G401 (cell line): ENCODE measurements around the gene SRRM2. TPM values are rescaled to one million over a fixed set of nuclear protein-coding genes. Genes with fewer than 3 reads are reported as not detected.

Experiments
- DNase-seq: peaks from one replicate; pipeline ENCODE4 v3.0.0-alpha.2; 2015; ENCODE audit warnings: low spot score
- in situ Hi-C: cut with HindIII; loops from 2 replicates; pipeline ENCODE4 v1.10.0; 2016; ENCODE audit warnings: low sequenced_read_pairs, mixed read lengths
- total RNA-seq: library from RNA; depleted of rRNA; stranded (reverse); fragments of >200 nt; shearing (Covaris generic); gene quantifications from 2 replicates; pipeline ENCODE4 v1.2.3, GENCODE V29; 2014; rRNA removed

SRRM2 gene
- total RNA-seq, 1 experiment from 2014 or later = 44.7 TPM

- in situ Hi-C loops = no loop called here
These were observed 58.2 kb downstream of the SRRM2 start for GRCh38 chr16:2810651-2811050.

GRCh38 chr16:2811703-2812471 is 59.4 kb downstream of the SRRM2 start:
- DNase-seq = no peak
- in situ Hi-C loops = no loop called here

More at GRCh38 chr16:2810651-2811050, 58.2 kb downstream of the SRRM2 start:
- no peak for DNase-seq

GRCh38 chr16:2813771-2814221 is 61.4 kb downstream of the SRRM2 start:
- DNase-seq = no peak
- in situ Hi-C loops = no loop called here

GRCh38 chr16:2814551-2815298 is 62.3 kb downstream of the SRRM2 start:
- DNase-seq = no peak
- in situ Hi-C loops = no loop called here

- in situ Hi-C loops = no loop called here
- no peak for DNase-seq
These were observed 62.9 kb downstream of the SRRM2 start for GRCh38 chr16:2815299-2815771.

GRCh38 chr16:2816751-2817339 is 64.4 kb downstream of the SRRM2 start, which contains the start of gene PRSS21:
TSS of gene PRSS21 (plus strand) at chr16:2817237. CDS start at chr16:2817269, 32 bp downstream.
- in situ Hi-C loops = no loop called here
- no peak for DNase-seq

GRCh38 chr16:2817340-2818271 is 65.2 kb downstream of the SRRM2 start:
- in situ Hi-C loops = no loop called here
- DNase-seq = no peak

GRCh38 chr16:2818272-2818876 is 65.9 kb downstream of the SRRM2 start:
- in situ Hi-C loops = no loop called here
- DNase-seq = no peak

- in situ Hi-C loops = no loop called here
- DNase-seq = no peak
These were observed 66.9 kb downstream of the SRRM2 start for GRCh38 chr16:2819179-2819938.

GRCh38 chr16:2819939-2820835 is 67.7 kb downstream of the SRRM2 start:
- in situ Hi-C loops = no loop called here
- DNase-seq = no peak

Other genes with a start within 250 kb of the SRRM2 start
- gene ATP6V0C, start 238.7 kb upstream of the SRRM2 start, total RNA-seq = 17.4 and 41.8 TPM in 2 replicates
- 75.0 and 86.2 TPM in 2 replicates for gene AMDHD2, start 232.3 kb upstream of the SRRM2 start, total RNA-seq
- gene CEMP1, start 221.2 kb upstream of the SRRM2 start, total RNA-seq = 1.4 TPM in 1 of 2 replicates, not detected in the other
- 8.4 and 14.7 TPM in 2 replicates for gene PDPK1, start 214.6 kb upstream of the SRRM2 start, total RNA-seq
- gene KCTD5, start 70.1 kb upstream of the SRRM2 start, total RNA-seq = 88.2 and 89.7 TPM in 2 replicates
- gene PRSS27, start 32.4 kb upstream of the SRRM2 start, total RNA-seq = 1.2 and 1.4 TPM in 2 replicates
- 178 and 250 TPM in 2 replicates for gene ELOB, start 24.6 kb downstream of the SRRM2 start, total RNA-seq
- gene PRSS33, start 34.9 kb downstream of the SRRM2 start, total RNA-seq = 0.07 and 10.6 TPM in 2 replicates
- not detected in 2 replicates for gene PRSS41, start 45.8 kb downstream of the SRRM2 start, total RNA-seq
- not detected in 2 replicates for gene PRSS21, start 64.6 kb downstream of the SRRM2 start, total RNA-seq
- gene ZG16B, start 77.7 kb downstream of the SRRM2 start, total RNA-seq = not detected in 2 replicates
- gene PRSS22, start 105.5 kb downstream of the SRRM2 start, total RNA-seq = not detected in 2 replicates
- 91.6 and 137 TPM in 2 replicates for gene FLYWCH2, start 130.6 kb downstream of the SRRM2 start, total RNA-seq
- 51.8 and 52.7 TPM in 2 replicates for gene FLYWCH1, start 159.3 kb downstream of the SRRM2 start, total RNA-seq
- gene KREMEN2, start 211.6 kb downstream of the SRRM2 start, total RNA-seq = 64.8 and 80.7 TPM in 2 replicates
- 29.0 and 43.4 TPM in 2 replicates for gene PAQR4, start 216.7 kb downstream of the SRRM2 start, total RNA-seq
- 9.3 and 19.0 TPM in 2 replicates for gene PKMYT1, start 227.8 kb downstream of the SRRM2 start, total RNA-seq